GM12878 (cell line): ENCODE measurements around the gene APOL4. TPM values are rescaled to one million over a fixed set of nuclear protein-coding genes. Genes with fewer than 3 reads are reported as not detected.

Experiments used
- ATAC-seq: fragments of 200-7000 bp; cut with Tn5 transposase; 3 replicates; pipeline ENCODE4 v1.9.1; 2020; ENCODE audit warnings: mild to moderate bottlenecking, moderate library complexity
- BruUV-seq: library from RNA; stranded (reverse); fragments of 400-500 nt; replicated peaks from 2 replicates; lab custom pipeline; 2021; lab: Mats Ljungman, UMichigan
- CTCF ChIA-PET: fragments of 300-600 bp; sonication (Branson Sonifier 250); formaldehyde crosslinking; extraction: SDS; loops from one replicate; lab custom pipeline; 2021; ENCODE audit warnings: inconsistent platforms; lab: Yijun Ruan, JAX
- POLR2A ChIA-PET: fragments of 350-600 bp; formaldehyde crosslinking; extraction: SDS; loops from one replicate; lab custom pipeline; 2021; ENCODE audit warnings: inconsistent platforms; lab: Charles Lee
- RAD21 ChIA-PET: fragments of 300-600 bp; sonication (Branson Sonifier 250); formaldehyde crosslinking; loops from one replicate; lab custom pipeline; 2023; ENCODE audit warnings: antibody characterized with exemption; ENCODE audit not compliant: unreplicated experiment; lab: Charles Lee
- SMC1A ChIA-PET: fragments of 300-600 bp; sonication (Branson Sonifier 250); formaldehyde crosslinking; loops from one replicate; lab custom pipeline; 2023; ENCODE audit not compliant: unreplicated experiment, uncharacterized antibody; lab: Charles Lee
- DNase-seq: peaks from one replicate; pipeline ENCODE4 v3.0.0-alpha.2; 2011; ENCODE audit warnings: low read depth, low spot score
- FAIRE-seq: peaks from 3 replicates; lab custom pipeline; 2011; peaks lifted over from hg19 to GRCh38; lab: Jason Lieb, UNC
- H2AFZ ChIP-seq: 2 replicates; pipeline ENCODE4 v1.6.0; 2011; ENCODE audit warnings: low read depth, low read length, control low read depth; ENCODE audit not compliant: control insufficient read depth
- H3K27ac ChIP-seq: 2 replicates; pipeline ENCODE4 v1.5.1; 2011; ENCODE audit warnings: control low read depth; ENCODE audit not compliant: control insufficient read depth, insufficient read depth
- H3K27me3 ChIP-seq, 2 experiments: replicated peaks in 1 of 2; 2 replicates each; pipeline versions ENCODE4 v1.6.0 to v1.6.1; 2011; ENCODE audit warnings: low read length in 1 of 2; ENCODE audit not compliant: control insufficient read depth in 2 of 2, insufficient read depth in 2 of 2
- H3K36me3 ChIP-seq, 2 experiments: 2 replicates each; pipeline ENCODE4 v1.5.1; 2011; ENCODE audit warnings: low read length in 1 of 2; ENCODE audit not compliant: control insufficient read depth in 2 of 2, insufficient read depth in 2 of 2
- H3K4me1 ChIP-seq: 2 replicates; pipeline ENCODE4 v1.6.1; 2011; ENCODE audit warnings: mild to moderate bottlenecking, low read length, moderate library complexity, mixed read lengths; ENCODE audit not compliant: control insufficient read depth, insufficient read depth
- H3K4me2 ChIP-seq: 2 replicates; pipeline ENCODE4 v1.6.0; 2011; ENCODE audit warnings: control low read depth; ENCODE audit not compliant: control insufficient read depth, insufficient read depth
- H3K4me3 ChIP-seq: fragments of 200-600 bp; sonication (generic); 2 replicates; pipeline ENCODE4 v1.5.1; 2016
- H3K79me2 ChIP-seq: 2 replicates; pipeline ENCODE4 v1.6.0; 2011; ENCODE audit warnings: low read length; ENCODE audit not compliant: control insufficient read depth, insufficient read depth
- H3K9ac ChIP-seq: 2 replicates; pipeline ENCODE4 v1.8.0; 2011; ENCODE audit warnings: low read length, control low read depth, mixed read lengths; ENCODE audit not compliant: control insufficient read depth, insufficient read depth
- H3K9me3 ChIP-seq: replicated peaks from 3 replicates; pipeline ENCODE4 v1.5.1; 2011; ENCODE audit warnings: mild to moderate bottlenecking, low read length; ENCODE audit not compliant: control insufficient read depth, insufficient read depth
- H4K20me1 ChIP-seq: 2 replicates; pipeline ENCODE4 v1.6.0; 2011; ENCODE audit not compliant: control insufficient read depth, insufficient read depth
- BCL11A ChIP-seq: IDR thresholded peaks from 2 replicates; pipeline ENCODE4 v1.6.1; 2011; ENCODE audit warnings: low read depth, low read length
- CREB1 ChIP-seq: IDR thresholded peaks from 2 replicates; pipeline ENCODE4 v1.6.1; 2012; ENCODE audit warnings: low read depth, mild to moderate bottlenecking, inconsistent platforms
- DPF2 ChIP-seq: fragments of 450-650 bp; IDR thresholded peaks from 2 replicates; pipeline ENCODE4 v1.6.1; 2017; ENCODE audit warnings: mild to moderate bottlenecking
- E4F1 ChIP-seq: fragments of 450-650 bp; IDR thresholded peaks from 2 replicates; pipeline ENCODE4 v1.6.1; 2018; ENCODE audit warnings: borderline replicate concordance, mild to moderate bottlenecking; ENCODE audit not compliant: partially characterized antibody
- HDAC2 ChIP-seq: fragments of 200-600 bp; sonication (generic); IDR thresholded peaks from 2 replicates; pipeline ENCODE4 v1.6.1; 2017
- MXI1 ChIP-seq: fragments of 150-350 bp; IDR thresholded peaks from 2 replicates; pipeline ENCODE4 v1.6.1; 2011; ENCODE audit warnings: low read depth, mild to moderate bottlenecking, inconsistent platforms, low read length, improper control_type of control experiment
- PBX3 ChIP-seq: IDR thresholded peaks from 2 replicates; pipeline ENCODE4 v1.6.1; 2011; ENCODE audit warnings: mild to moderate bottlenecking, low read depth, low read length, moderate library complexity; ENCODE audit not compliant: insufficient replicate concordance
- RB1 ChIP-seq: fragments of 450-650 bp; formaldehyde crosslinking; IDR thresholded peaks from 2 replicates; pipeline ENCODE4 v1.6.1; 2017; ENCODE audit warnings: mild to moderate bottlenecking, borderline replicate concordance
- WRNIP1 ChIP-seq: IDR thresholded peaks from 2 replicates; pipeline ENCODE4 v1.6.1; 2011; ENCODE audit warnings: low read depth, low read length, improper control_type of control experiment, borderline replicate concordance
- WGBS: methylation state at CpG from one replicate; pipeline ENCODE4 v1.1.6; 2016; ENCODE audit warnings: low lambda C conversion rate; ENCODE audit not compliant: insufficient replicate concordance, insufficient coverage; ENCODE audit errors: missing lambda C conversion rate; 5-methylcytosine and 5-hydroxymethylcytosine counted together
- in situ Hi-C: fragments of 300-500 bp; cut with MboI; formaldehyde crosslinking; loops from 9 replicates; pipeline ENCODE4 v1.14.3; 2018; ENCODE audit warnings: mixed read lengths
- intact Hi-C: fragments of 100-400 bp; cut with micrococcal nuclease; formaldehyde crosslinking; loops from one replicate; pipeline ENCODE4 v1.14.2; 2022; ENCODE audit not compliant: unreplicated experiment
- polyA plus RNA-seq, 11 experiments: library from polyadenylated mRNA; depleted of rRNA in 4 of 11; unstranded in 6 of 11; stranded (reverse) in 5 of 11; fragments of >200 nt; fragmentation: Nextera tagmentation in 4 of 11; fragmentation: Illumina TruSeq in 1 of 11; extraction: Ambion mirVana in 4 of 11; extraction: Trizol in 1 of 11; gene quantifications; 1 replicate in 1 of 11; 2 replicates in 10 of 11; pipeline versions ENCODE4 v1.2.1 to v1.2.3, GENCODE V29; 2011 to 2016; ENCODE audit warnings: inconsistent platforms in 2 of 11, missing spikeins in 2 of 11, low read depth in 1 of 11
- total RNA-seq, 4 experiments: library from RNA; depleted of rRNA in 3 of 4; stranded (reverse); fragments of >200 nt in 3 of 4; fragmentation: Illumina TruSeq in 1 of 4; extraction: Trizol in 1 of 4; gene quantifications; 2 replicates each; pipeline versions ENCODE4 v1.2.1 to v1.2.3, GENCODE V29; 2013 to 2021
- TF ChIP-seq, protein P1 (sequence below): fragments of 450-650 bp; IDR thresholded peaks from 2 replicates; pipeline ENCODE4 v1.6.1; 2018; ENCODE audit warnings: mild to moderate bottlenecking, low read depth, moderate library complexity; ENCODE audit not compliant: partially characterized antibody
- TF ChIP-seq, protein P2 (sequence below): IDR thresholded peaks from 2 replicates; pipeline ENCODE4 v1.6.1; 2012; ENCODE audit warnings: low read depth, low read length, improper control_type of control experiment

Gene APOL4
- total and polyA plus RNA-seq, 10 of the 15 experiments (the other 5 are each of a cell fraction or from before 2014, with no cell fraction given): 0.03 to 0.24 (median 0.19) TPM; not detected in 7

- SMC1A ChIA-PET: interaction anchor here (1.6 to 2.1 kb wide), 2 partner anchors 13 to 87 kb away, joined by 3 to 5 read pairs; no protein-coding TSS in a partner anchor
- POLR2A ChIA-PET: no interaction called here
- in situ Hi-C loops: loop anchor here (5.0 kb wide), 1 partner anchor 81 kb away; no protein-coding TSS in a partner anchor
- FAIRE-seq (no peak), ATAC-seq (no peak), DNase-seq (no peak)
- Histone ChIP-seq H2AFZ (no peak overlapping the region), H3K79me2 (no peaks in the 10 kb centered on the region), H3K9ac (no peak overlapping the region), H4K20me1 (no peaks in the 10 kb centered on the region), H3K27ac (no peak overlapping the region), H3K4me2 (no peak overlapping the region), H3K27me3 (no peaks in the 10 kb centered on the region; a peak in 1 of 4 replicates), H3K36me3 (no peaks in the 10 kb centered on the region), H3K4me1 (no peaks in the 10 kb centered on the region), H3K9me3 (no peaks in the 10 kb centered on the region), H3K4me3 (no peak overlapping the region)
- CTCF ChIA-PET: interaction anchor here (0.7 to 2.3 kb wide), 4 partner anchors 9 to 95 kb away, joined by 3 to 11 read pairs (median 6); no protein-coding TSS in a partner anchor
- RAD21 ChIA-PET: no interaction called here
- no TSS peak for BruUV-seq
- intact Hi-C loops: loop anchor here (10.0 kb wide), 1 partner anchor 294 kb away; the partner anchor contains the start of gene TXN2
- 42% methylated on average over 17 of the region's 17 CpGs for WGBS
- no peak for TF ChIP-seq WRNIP1
- no peak for TF ChIP-seq BCL11A
- TF ChIP-seq HDAC2: no peak
- TF ChIP-seq RB1: no peak
- TF ChIP-seq CREB1: no peak
- no peak for TF ChIP-seq MXI1
- TF ChIP-seq, protein P1, sequence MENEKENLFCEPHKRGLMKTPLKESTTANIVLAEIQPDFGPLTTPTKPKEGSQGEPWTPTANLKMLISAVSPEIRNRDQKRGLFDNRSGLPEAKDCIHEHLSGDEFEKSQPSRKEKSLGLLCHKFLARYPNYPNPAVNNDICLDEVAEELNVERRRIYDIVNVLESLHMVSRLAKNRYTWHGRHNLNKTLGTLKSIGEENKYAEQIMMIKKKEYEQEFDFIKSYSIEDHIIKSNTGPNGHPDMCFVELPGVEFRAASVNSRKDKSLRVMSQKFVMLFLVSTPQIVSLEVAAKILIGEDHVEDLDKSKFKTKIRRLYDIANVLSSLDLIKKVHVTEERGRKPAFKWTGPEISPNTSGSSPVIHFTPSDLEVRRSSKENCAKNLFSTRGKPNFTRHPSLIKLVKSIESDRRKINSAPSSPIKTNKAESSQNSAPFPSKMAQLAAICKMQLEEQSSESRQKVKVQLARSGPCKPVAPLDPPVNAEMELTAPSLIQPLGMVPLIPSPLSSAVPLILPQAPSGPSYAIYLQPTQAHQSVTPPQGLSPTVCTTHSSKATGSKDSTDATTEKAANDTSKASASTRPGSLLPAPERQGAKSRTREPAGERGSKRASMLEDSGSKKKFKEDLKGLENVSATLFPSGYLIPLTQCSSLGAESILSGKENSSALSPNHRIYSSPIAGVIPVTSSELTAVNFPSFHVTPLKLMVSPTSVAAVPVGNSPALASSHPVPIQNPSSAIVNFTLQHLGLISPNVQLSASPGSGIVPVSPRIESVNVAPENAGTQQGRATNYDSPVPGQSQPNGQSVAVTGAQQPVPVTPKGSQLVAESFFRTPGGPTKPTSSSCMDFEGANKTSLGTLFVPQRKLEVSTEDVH: no peak
- no peak for TF ChIP-seq E4F1
- TF ChIP-seq, protein P2, sequence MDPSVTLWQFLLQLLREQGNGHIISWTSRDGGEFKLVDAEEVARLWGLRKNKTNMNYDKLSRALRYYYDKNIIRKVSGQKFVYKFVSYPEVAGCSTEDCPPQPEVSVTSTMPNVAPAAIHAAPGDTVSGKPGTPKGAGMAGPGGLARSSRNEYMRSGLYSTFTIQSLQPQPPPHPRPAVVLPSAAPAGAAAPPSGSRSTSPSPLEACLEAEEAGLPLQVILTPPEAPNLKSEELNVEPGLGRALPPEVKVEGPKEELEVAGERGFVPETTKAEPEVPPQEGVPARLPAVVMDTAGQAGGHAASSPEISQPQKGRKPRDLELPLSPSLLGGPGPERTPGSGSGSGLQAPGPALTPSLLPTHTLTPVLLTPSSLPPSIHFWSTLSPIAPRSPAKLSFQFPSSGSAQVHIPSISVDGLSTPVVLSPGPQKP: no peak
- TF ChIP-seq DPF2: no peak
- TF ChIP-seq PBX3: no peak
Measured at GRCh38 chr22:36191106-36191836, 10.3 kb downstream of the APOL4 start.
